Small intestine (tissue), 7 donors: Measurements from ENCODE around the gene RARB. TPM values are rescaled to one million over a fixed set of nuclear protein-coding genes. Genes with fewer than 3 reads are reported as not detected.

Source experiments
- DNase-seq, 2 donors: peaks; one replicate each; pipeline versions ENCODE4 v3.0.0 to v3.0.0-alpha.2; 2013
- FAIRE-seq: peaks from 2 replicates; lab custom pipeline; 2012; peaks lifted over from hg19 to GRCh38; lab: Jason Lieb, UNC
- H3K27ac ChIP-seq, 3 donors: one replicate each; pipeline ENCODE4 v1.5.1; 2013; ENCODE audit warnings: low read length in 2 of 3, mild to moderate bottlenecking in 2 of 3, control low read depth in 1 of 3, inconsistent platforms in 1 of 3, low read depth in 1 of 3, moderate library complexity in 1 of 3
- H3K27me3 ChIP-seq, 3 donors: one replicate each; pipeline ENCODE4 v1.6.1; 2013; ENCODE audit warnings: low read length in 3 of 3, inconsistent platforms in 1 of 3; ENCODE audit not compliant: control insufficient read depth in 3 of 3, insufficient read depth in 3 of 3
- H3K36me3 ChIP-seq, 3 donors: one replicate each; pipeline ENCODE4 v1.6.1; 2013; ENCODE audit warnings: low read length in 3 of 3, inconsistent platforms in 1 of 3, low read depth in 1 of 3, mild to moderate bottlenecking in 1 of 3, moderate library complexity in 1 of 3; ENCODE audit not compliant: control insufficient read depth in 3 of 3, insufficient read depth in 2 of 3
- H3K4me1 ChIP-seq, 3 donors: one replicate each; pipeline ENCODE4 v1.6.1; 2013; ENCODE audit warnings: low read length in 2 of 3, inconsistent platforms in 1 of 3, low read depth in 1 of 3, mild to moderate bottlenecking in 1 of 3, moderate library complexity in 1 of 3; ENCODE audit not compliant: control insufficient read depth in 3 of 3, insufficient read depth in 2 of 3
- H3K4me3 ChIP-seq, 3 donors: one replicate each; pipeline ENCODE4 v1.5.1; 2013; ENCODE audit warnings: low read length in 3 of 3, control low read depth in 1 of 3, inconsistent platforms in 1 of 3, low read depth in 1 of 3, mild to moderate bottlenecking in 1 of 3, moderate library complexity in 1 of 3
- H3K9me3 ChIP-seq, 2 donors: one replicate each; pipeline ENCODE4 v1.6.1; 2013; ENCODE audit warnings: low read depth in 1 of 2, low read length in 1 of 2; ENCODE audit not compliant: control insufficient read depth in 2 of 2, insufficient read depth in 1 of 2
- WGBS, 3 donors: extraction: QIAGEN DNeasy Blood & Tissue Kit; methylation state at CpG; one replicate each; pipeline ENCODE4 v1.1.7; 2013; 5-methylcytosine and 5-hydroxymethylcytosine counted together
- polyA plus RNA-seq, 4 donors: library from polyadenylated mRNA; stranded (reverse) in 3 of 4; unstranded in 1 of 4; fragments of 200-250 nt in 3 of 4; fragments of 120-200 nt in 1 of 4; gene quantifications; one replicate each; pipeline versions ENCODE4 v1.2.1 to v1.2.3, GENCODE V29; 2013
- donor health status: healthy with polysubstance abuse.
- donor health status: control.
- donor health status: control.
- donor health status: Bipolar disorder and iron deficiency.
- donor health status: healthy.

The RARB gene
- polyA plus RNA-seq, 4 donors: 0.27 to 9.0 (median 0.89) TPM

DNA sequence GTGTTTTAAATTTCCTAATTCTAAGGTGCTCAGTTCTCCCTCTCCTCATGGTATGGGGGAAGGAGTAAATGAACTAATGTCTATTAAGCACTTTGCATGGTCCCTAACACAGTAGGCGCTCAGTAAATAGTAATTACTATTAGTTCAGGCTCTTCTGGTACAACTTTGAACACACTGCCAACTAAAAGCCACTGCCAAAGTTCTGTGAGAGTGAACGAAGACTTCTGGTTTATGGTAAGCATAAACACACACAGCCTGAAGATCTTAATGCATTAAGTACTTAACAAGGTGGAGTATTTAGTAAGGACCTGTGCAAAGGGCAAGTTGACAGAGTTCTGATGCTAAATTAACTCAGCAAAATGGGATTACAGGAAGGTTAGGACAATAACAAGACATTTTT is 24.7 kb downstream of the RARB start:
- Histone ChIP-seq H3K9me3 (no peaks in the 10 kb centered on the region), H3K4me3 (no peak overlapping the region), H3K27ac (no peak overlapping the region), H3K27me3 (no peaks in the 10 kb centered on the region), H3K36me3 (no peaks in the 10 kb centered on the region), H3K4me1 (peaks cover 0 to 7% (median 3%) of the 10 kb centered on the region in 3 donors)
- no peak for DNase-seq
- FAIRE-seq: no peak
- 48 to 71% (median 64%) methylated on average over 2 of the region's 2 CpGs for WGBS, 3 donors

DNA sequence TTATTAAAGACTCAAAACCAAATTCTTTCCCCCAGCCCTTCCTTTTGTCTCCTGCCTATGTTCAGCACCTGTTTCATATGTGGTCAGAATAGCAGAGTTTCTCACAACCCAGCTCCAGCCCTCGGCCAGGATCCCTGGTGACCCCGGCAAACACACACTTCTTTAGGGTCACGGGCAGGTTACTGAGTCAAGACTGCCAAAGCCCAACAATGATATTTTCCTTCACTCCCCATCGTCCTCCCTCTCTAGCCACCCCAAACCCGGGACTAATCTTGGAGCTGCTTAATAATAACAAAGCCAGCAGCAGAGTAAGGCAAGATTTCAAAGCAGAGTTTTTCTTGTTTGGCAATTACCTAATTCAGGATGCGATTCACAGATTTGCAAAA is 25.5 kb downstream of the RARB start:
- 76 to 85% (median 81%) methylated on average over 6 of the region's 6 CpGs for WGBS, 3 donors
- Histone ChIP-seq H3K4me1 (peaks cover 0 to 9% (median 3%) of the 10 kb centered on the region in 3 donors), H3K27me3 (no peaks in the 10 kb centered on the region), H3K4me3 (no peak overlapping the region), H3K36me3 (no peaks in the 10 kb centered on the region), H3K27ac (no peak overlapping the region), H3K9me3 (no peaks in the 10 kb centered on the region)
- no peak for DNase-seq
- FAIRE-seq: no peak

DNA sequence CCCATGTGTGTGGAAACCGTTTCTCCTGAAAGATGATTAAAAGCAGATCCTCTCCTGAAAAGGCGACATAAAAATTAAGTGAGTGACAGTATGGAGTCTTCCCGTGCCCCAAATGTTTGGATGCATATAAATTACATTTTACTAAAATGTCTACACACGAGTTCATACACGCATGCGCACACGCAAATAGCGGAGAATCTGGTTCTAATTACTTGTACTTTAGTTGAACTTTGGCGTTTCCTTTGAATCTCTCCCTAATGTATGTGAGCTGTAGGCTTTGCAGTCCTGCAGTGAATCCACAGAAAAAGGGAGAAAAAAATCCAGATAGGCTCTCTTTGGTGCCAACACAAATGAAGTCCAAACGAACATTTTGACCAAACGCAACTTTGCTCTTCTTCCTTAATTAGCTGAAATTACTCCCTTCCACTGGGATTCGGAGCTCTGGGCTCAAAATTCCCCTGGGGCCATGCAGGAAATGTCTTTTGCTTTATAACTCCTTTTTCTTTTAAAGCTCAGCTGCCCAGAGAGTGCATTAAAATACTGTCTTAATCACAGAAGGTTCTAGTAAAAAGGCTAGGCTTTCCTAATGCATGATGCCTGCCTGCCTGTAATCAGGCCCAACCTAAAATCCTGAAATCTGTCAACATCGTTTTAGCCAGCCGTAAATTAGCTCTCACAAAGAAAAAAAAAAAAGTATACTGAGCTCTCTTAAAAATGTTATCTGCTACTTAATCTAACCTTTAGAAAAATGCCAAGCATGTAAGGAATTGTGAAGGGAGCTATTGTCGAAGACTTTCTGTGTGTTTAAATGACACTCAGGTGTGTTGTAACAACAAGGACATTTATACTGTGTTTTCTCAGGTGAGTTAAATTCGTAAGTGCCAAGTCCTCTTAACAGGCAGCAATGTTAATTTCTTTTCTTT is 26.2 kb downstream of the RARB start:
- Histone ChIP-seq H3K4me1 (peaks cover 0 to 3% (median 3%) of the 10 kb centered on the region in 3 donors), H3K4me3 (no peak overlapping the region), H3K27me3 (no peaks in the 10 kb centered on the region), H3K27ac (no peak overlapping the region), H3K9me3 (no peaks in the 10 kb centered on the region), H3K36me3 (no peaks in the 10 kb centered on the region)
- 73 to 79% (median 78%) methylated on average over 16 of the region's 16 CpGs for WGBS, 3 donors
- FAIRE-seq (no peak), DNase-seq (no peak)

DNA sequence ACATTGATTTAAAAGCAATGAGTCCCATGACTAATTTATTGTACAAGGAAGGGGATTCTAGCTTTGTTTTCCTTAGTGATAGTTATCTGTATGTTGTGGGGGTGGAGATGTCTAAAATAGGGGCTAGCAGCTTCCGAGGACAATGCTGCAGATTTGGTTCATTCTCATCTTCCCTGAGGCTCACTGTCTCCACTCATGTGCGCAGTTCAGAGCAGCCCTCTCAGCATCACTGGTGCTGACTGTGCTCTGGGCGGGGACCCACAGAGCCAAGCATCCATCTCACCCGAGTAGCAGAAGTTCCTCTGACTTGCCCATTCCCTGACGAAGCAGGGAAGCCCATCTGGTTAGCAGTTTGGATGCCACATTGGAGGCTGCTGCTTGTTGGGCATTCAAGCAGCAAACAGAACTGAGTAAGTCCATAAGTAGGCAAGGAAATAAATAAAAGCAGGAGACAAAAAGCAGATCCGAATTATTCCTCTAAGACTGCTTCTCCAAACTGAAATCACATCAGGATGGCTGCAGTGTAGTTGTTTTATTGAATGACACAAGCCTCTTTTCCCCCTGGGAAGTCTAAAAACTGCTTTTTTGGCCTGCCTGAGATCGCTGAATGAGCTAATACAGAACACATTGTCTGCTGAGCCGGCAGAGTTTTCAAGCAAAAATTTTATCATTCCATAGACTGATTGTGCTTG is 27.5 kb downstream of the RARB start:
- DNase-seq (no peak), FAIRE-seq (no peak)
- no peaks in the 10 kb centered on the region for H3K27me3 ChIP-seq
- H3K9me3 ChIP-seq: no peaks in the 10 kb centered on the region
- peaks cover 0 to 3% (median 2%) of the 10 kb centered on the region in 3 donors for H3K4me1 ChIP-seq
- 67 to 80% (median 77%) methylated on average over 8 of the region's 8 CpGs for WGBS, 3 donors
- H3K36me3 ChIP-seq: no peaks in the 10 kb centered on the region
- H3K4me3 ChIP-seq: no peak overlapping the region
- no peak overlapping the region for H3K27ac ChIP-seq

DNA sequence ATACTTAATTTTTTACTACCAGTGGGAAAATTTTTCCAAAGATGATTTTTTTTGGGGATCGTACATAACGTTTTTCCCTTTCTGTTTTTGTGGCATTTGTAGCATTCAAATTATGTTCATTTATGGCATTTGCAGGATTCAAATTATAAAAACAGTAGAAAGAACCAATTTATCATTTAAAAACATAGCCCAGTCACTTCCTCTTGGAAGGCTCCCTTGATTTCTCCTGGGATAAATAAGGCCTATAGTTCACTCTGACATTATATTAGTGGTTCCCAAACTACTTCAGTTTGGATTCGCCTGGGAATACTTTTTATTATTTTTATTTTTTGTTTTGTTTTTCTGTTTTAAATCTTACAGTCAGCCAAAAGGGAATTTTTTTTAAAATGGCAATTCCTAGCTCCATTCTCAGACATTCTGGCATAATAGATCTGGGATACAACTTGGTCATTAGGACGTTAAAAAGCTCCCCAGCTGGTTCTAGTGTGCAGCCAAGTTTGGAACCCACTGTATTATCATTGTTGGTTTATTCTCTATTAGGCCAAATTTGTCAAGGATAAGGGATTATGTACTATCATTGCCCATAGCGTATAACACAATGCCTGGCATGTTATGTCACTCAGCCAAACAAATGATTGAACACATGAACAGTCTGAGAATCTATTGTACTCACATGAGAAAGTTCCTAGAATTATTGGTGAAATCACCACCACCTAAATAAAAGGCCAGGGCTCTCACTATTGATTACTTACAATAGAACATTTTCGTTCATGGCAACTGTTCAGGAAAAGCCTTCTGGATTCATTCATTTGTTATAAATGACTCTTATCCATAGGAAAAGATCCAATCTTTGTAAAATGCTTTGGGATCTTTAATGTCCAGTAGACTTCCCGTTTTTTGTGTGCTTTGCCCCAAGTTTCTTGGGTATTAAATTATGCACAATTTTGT is 28.9 kb downstream of the RARB start:
- 81 to 82% (median 82%) methylated on average over 7 of the region's 7 CpGs for WGBS, 3 donors

DNA sequence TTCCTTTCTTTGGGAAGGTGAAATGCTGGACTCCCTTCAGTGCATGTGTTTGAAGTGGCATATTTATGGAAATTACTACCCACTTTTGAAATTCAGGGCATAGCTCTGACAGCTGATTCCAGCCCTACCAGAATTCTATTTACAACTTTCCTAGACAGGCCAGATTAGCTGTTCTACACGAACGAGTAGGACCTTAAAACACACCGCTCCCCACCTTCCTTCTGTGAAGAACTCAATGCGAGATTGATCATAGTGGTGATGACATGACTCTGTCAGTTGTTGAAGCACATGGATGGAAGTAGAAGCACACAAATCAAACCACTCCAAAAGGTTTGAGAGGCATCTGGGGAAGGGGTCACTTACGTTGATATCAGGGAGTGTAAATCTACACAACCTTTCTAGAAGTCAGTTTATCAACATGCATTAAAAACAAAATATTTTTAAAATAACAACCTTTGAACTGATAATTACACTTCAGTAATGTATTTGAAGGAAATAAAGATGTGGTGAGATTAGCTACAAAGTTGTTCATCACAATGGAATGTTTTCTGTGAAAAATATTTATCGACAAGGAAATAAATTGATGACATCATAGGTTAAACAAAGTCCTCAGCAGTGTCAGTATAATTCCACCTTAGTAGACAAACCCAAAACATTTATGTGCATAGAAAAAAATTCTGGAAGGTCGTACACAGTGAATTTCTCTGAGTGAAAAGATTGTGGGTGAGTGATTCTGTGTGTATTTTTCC is 29.8 kb downstream of the RARB start:
- peaks cover 0 to 5% (median 0%) of the 10 kb centered on the region in 3 donors for H3K36me3 ChIP-seq
- no peak overlapping the region for H3K4me3 ChIP-seq
- H3K4me1 ChIP-seq: peaks cover 0 to 3% (median 2%) of the 10 kb centered on the region in 3 donors
- no peak overlapping the region for H3K27ac ChIP-seq
- WGBS, 3 donors: 54 to 66% (median 64%) methylated on average over 7 of the region's 7 CpGs
- H3K9me3 ChIP-seq: no peaks in the 10 kb centered on the region
- DNase-seq: no peak
- no peak for FAIRE-seq
- no peaks in the 10 kb centered on the region for H3K27me3 ChIP-seq

More for the DNA sequence above, 28.9 kb downstream of the RARB start:
- no peak for FAIRE-seq
- peaks cover 0 to 2% (median 0%) of the 10 kb centered on the region in 3 donors for H3K36me3 ChIP-seq
- H3K9me3 ChIP-seq: no peaks in the 10 kb centered on the region
- H3K4me1 ChIP-seq: peaks cover 0 to 3% (median 2%) of the 10 kb centered on the region in 3 donors
- H3K27me3 ChIP-seq: no peaks in the 10 kb centered on the region
- no peak overlapping the region for H3K4me3 ChIP-seq
- DNase-seq: no peak
- H3K27ac ChIP-seq: no peak overlapping the region

DNA sequence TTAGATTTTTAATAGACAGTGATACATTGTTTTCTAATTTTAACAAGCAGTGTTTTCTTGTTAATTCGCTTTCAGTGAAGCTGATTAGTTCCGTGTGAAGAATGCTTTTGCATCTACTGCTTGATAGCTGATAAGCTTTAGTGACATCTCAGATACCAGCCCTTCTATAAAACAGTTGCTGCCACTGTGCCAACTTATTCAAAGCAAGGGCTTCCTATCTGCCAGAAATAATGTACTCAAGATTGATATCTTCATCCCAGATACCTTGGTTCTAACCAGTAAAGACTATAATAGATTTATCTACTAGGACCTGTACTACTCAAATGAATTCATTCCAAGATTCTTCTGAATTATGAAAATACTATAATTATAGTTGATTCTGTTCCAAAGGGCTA is 30.4 kb downstream of the RARB start:
- no peaks in the 10 kb centered on the region for H3K27me3 ChIP-seq
- no peak overlapping the region for H3K27ac ChIP-seq
- no peak overlapping the region for H3K4me3 ChIP-seq
- 19 to 51% (median 34%) methylated on average over 2 of the region's 2 CpGs for WGBS, 3 donors
- no peak for DNase-seq
- H3K9me3 ChIP-seq: no peaks in the 10 kb centered on the region
- peaks cover 0 to 5% (median 0%) of the 10 kb centered on the region in 3 donors for H3K36me3 ChIP-seq
- FAIRE-seq: no peak
- peaks cover 0 to 3% (median 2%) of the 10 kb centered on the region in 3 donors for H3K4me1 ChIP-seq
